IPS-18c (cell line): Measurements from ENCODE around the gene SLC8A3.

Experiments used
- H3K4me3 ChIP-seq: 2 replicates; pipeline ENCODE4 v1.7.0; 2013; ENCODE audit warnings: low read depth, mild to moderate bottlenecking, low read length, moderate library complexity; ENCODE audit not compliant: insufficient read depth
- H3K9me3 ChIP-seq: one replicate; pipeline ENCODE4 v1.6.1; 2013; ENCODE audit warnings: mild to moderate bottlenecking, low read length, moderate library complexity; ENCODE audit not compliant: control insufficient read depth, insufficient read depth

The SLC8A3 gene

DNA sequence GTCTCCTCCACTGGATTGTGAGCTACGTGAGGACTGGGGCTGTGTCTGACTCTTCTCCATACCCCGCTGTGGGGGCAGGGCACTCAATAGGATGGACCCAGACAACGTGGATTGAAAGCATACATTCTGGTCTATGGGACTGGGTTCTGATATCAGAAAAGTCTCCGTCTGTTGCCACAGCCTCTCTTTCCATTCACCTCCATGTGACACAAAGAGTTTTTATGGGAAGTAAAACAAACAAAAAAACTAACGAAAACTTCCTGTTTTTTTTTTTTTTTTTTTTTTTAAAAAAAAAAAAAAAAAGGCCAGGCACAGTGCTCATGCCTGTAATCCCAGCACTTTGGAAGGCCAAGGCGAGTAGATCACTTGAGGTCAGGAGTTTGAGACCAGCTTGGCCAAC is 44.7 kb downstream of the SLC8A3 start:
- H3K9me3 ChIP-seq: no peaks in the 10 kb centered on the region
- H3K4me3 ChIP-seq: no peak overlapping the region

DNA sequence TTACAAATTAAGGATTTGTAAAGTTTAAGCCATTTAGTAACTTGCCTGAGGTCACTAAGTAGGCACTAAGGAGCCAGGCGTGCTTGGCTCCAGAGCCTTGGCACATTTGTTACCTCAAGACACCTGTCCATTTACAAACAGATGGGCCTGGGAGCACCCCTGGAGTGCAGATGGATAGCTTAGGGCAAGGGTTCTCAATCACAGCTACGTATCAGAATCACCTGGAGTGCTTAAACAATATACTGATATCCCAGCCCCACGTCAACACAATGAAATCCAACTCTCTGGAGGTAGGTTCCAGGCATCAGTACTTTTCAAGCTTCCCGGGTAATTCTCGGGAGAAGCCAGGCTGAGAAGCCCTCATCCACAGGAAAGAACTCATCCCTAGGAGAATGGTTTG is 45.4 kb downstream of the SLC8A3 start:
- Histone ChIP-seq H3K4me3 (no peak overlapping the region), H3K9me3 (no peaks in the 10 kb centered on the region)

DNA sequence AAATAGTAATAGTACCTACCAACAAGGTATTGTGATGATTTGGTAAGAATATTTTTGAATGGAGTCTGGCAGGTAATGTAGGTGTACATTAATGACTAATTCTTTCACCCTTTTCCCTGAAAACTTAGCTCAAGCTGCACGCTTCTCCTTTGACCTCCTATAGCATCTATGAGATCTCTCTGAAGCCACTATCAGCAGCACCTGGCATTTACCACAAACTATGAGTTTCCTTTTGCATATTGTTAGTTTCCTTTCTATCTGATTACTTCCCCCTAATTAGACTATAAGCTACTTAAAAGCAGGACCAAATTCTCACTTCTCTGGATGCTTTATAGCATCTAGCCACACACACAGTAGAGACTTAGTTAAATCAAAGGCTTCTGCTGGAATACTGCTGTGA is 48.1 kb downstream of the SLC8A3 start:
- Histone ChIP-seq H3K9me3 (no peaks in the 10 kb centered on the region), H3K4me3 (no peak overlapping the region)

DNA sequence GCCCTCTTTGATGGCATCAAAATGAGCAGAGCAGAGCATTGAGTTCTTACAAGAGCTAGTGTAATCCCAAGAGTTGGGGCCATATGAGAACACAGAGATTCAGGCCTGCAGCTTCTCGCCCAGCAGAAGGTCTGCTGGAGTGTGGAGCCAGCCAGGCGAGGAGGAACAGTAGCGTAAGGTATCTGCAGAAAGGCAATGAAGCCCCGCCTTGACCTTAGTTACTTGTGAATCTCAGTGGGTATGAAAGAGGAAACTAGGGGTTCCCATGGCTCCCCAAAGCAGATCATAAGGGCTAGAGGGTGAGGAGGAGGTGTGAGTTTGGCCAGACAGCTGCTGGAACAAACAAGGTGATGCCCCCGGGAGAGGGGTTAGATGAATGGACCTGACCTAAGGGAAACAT is 49.4 kb downstream of the SLC8A3 start:
- no peak overlapping the region for H3K4me3 ChIP-seq
- no peaks in the 10 kb centered on the region for H3K9me3 ChIP-seq

DNA sequence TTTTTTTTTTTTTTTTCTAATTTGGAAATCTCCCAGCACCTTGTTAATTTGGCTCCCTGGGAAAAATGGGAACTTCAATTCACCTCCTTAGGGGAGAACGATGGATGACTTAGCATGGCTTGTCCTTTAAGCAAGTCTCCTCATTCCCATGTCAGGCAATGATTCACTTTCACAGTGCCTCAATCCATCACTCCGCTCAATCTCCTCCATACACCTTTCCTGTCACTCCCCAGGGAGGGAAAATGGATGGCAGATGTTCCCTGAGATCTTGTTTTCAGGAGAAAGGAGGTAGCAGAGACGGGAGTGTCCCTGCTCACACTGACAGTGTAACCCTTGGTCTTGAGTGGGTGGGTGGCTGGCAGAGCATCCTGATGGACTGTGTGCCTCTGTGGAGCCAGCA is 51.0 kb downstream of the SLC8A3 start:
- H3K9me3 ChIP-seq: no peaks in the 10 kb centered on the region
- no peak overlapping the region for H3K4me3 ChIP-seq

DNA sequence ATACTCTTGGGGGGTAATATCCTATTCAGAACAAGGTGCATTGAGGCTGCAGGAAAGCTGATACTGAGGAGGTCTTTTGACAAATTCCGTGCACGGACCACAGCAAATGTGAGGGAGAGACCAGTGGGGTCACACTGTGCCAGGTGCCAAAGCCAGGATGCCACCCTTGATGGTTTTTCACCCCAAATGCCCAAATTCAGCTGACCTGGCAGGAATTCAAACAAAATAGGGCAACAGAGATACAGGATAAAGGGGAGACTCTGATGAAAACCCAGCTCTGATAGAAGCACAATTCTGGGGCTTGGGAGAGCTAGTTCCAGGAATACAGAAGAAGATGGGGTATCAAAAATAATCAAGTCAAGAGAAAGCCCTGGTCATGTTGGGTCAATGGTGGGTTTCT is 55.3 kb downstream of the SLC8A3 start:
- no peaks in the 10 kb centered on the region for H3K9me3 ChIP-seq

DNA sequence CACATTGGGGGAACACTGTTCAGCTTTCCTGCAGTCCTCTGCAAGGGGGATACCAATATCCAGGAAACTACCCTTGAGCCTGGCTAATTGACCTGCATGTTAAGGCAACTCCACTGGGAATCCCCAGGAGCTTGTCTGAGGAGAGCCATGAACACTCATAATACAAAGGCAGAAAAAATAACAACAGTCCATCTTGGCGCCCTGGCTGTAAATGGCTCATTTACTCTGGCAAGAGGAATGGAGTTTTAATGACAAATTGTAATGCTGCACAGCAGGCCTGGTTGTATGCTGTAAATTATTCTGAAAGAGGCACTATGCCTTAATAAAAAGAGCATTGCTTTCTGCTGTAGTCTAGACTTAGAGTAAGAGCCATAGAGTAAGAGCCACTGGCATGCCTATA is 58.3 kb downstream of the SLC8A3 start:
- Histone ChIP-seq H3K9me3 (no peaks in the 10 kb centered on the region), H3K4me3 (no peak overlapping the region)

More for the DNA sequence above, 55.3 kb downstream of the SLC8A3 start:
- H3K4me3 ChIP-seq: no peak overlapping the region

DNA sequence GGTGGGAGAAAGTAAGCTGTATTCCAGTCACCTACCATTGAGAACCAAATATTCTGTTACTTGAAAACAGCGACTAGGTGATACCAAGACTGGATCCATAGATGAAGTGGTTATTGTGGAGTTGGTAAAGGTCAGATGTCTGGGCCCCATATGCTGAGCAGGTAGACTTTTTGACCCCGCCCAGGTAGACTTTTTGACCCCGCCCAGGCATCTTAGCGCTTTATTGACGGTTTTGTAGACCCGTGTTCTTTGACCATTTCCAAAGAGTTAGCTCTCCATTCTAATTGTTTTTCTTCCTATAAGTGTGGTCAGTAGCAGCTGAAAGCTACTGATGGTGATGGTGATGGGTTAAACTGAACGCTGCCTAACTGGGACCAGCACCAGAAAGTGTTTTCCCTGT is 61.6 kb downstream of the SLC8A3 start:
- Histone ChIP-seq H3K4me3 (no peak overlapping the region), H3K9me3 (no peaks in the 10 kb centered on the region)

DNA sequence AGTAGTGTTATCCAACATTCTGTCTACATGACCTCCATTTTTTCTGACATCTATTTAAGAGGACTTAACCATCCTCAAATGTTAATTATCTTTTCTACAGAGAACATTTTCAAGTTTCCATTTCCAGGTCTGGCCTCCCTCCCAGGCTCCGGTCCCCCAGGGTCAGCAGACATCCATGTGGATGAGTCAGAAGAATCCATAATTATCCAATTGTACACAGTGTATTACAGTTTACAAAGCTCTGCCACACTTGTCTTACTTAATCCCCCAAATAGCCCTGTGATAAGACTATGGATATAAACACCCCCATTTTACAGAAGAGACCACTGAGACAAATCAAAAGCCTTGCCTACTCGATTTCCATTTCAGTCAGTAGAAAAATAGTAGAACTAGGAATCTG is 65.0 kb downstream of the SLC8A3 start:
- H3K4me3 ChIP-seq: no peak overlapping the region
- H3K9me3 ChIP-seq: no peaks in the 10 kb centered on the region

DNA sequence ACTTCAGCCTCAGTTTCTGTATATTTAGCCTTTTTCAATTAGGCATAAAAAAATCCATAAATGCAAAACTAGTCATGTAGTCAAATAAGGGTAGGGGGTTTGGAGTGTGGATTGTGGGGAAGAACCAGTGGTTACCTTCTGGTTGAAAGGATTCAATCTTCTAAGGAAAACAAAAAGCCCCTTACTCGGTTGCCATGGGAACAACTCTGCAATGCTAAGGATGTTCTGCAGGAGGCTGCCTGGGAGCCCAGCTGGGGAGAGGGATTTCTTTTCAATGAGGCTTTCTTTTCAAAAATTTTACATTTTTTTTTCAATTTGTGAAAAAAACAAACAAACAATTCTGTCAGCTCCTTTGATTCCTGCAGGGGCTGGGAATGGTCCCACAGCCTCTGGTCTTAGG is 67.2 kb downstream of the SLC8A3 start:
- Histone ChIP-seq H3K9me3 (no peaks in the 10 kb centered on the region), H3K4me3 (no peak overlapping the region)

DNA sequence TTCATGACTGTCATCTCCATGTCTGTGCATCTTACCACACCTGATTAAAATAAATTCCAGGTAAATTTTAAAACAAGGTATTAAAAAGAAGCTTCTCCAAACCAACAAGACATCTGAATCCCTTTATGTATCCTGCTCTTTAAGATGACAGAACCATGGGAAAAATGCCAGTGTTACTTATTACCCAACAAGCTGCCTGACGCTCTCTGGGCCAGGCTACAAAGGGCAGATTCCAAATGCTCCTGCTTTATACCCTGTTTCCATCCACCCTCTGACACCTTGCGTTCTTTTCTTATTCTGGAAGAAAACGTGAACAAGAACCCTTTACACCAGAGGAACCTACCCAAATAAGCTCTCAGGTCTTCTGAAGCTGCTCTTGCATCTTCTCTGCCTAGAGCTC is 70.7 kb downstream of the SLC8A3 start:
- H3K9me3 ChIP-seq: no peaks in the 10 kb centered on the region
- no peak overlapping the region for H3K4me3 ChIP-seq

DNA sequence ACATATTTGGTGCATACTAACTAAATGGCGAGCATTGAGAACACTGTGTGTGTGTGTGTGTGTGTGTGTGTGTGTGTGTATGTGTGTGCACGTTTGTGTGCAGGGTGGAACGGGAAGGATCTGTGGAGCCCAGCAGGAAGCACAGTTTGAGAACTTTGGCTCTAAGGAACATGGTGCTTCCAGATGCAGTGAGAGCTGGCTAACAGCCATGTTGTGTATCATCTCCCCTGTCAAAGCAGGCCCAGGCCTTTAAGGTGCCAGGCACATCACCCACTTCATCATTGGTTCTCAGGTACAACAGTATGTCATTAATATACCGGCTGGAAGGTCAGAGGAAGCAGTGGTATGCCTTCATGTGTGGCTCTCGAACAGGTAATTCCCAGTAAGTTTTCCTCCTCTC is 72.5 kb downstream of the SLC8A3 start:
- Histone ChIP-seq H3K4me3 (no peak overlapping the region), H3K9me3 (no peaks in the 10 kb centered on the region)

DNA sequence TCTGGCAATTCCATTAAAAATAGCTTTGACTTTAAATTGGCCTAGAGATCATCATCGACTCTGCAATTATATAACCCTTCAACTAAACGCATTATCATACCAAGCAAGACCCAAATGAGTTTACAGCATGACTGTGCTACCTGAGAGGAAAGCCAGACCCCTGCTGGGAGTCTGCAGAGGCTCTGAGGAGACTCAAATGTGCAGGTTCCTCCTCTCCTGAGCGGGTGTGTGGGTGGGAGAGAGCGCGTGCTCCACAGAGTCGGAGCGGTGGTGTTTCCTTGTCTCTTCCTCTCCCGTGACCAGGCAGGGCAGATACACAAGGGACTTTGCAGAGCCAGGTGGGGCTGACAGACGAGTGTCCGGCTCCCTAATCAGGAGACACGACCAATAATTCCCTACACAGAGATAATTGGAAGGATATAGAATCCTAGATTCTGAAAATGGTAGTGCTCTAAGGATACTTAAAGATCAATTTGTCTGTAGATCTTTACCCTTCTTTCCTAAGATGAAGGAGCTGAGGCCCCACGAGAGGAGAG is 74.1 kb downstream of the SLC8A3 start:
- H3K4me3 ChIP-seq: no peak overlapping the region
- H3K9me3 ChIP-seq: no peaks in the 10 kb centered on the region

DNA sequence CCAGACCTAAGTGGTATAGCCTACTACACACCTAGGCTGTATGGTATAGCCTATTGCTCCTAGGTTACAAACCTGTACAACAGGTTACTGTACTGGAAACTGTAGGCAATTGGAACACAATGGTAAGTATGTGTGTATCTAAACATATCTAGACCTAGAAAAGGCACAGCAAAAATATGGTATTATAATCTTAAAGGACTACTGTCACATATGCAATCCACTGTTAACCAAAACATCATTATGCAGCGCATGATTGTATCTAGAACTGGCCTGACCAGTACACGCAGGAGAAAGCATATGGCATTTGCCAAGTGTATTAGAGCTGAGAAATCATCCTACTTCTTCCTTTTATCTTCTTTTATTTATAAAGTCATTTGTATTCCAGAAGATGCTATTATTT is 75.5 kb downstream of the SLC8A3 start:
- Histone ChIP-seq H3K4me3 (no peak overlapping the region), H3K9me3 (no peaks in the 10 kb centered on the region)

DNA sequence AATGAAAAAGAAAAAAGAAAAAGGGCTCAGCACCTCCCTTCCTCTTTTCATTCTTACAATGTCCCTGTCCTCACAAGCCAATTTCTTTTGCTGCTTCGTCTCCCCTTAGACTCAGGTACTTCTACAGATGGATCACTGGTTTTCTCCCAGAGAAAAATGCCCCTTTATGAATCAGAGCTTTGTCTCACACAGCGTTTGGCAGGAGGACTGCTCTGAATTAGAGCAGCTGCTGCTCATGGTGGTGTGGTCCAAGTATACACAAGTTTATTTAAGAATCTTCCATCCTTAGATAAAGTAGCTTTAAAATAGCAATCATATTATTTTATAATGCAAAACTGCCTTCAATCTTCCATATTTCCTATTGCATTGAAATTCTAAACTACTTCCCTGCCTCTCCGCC is 80.3 kb downstream of the SLC8A3 start:
- no peak overlapping the region for H3K4me3 ChIP-seq
- no peaks in the 10 kb centered on the region for H3K9me3 ChIP-seq

DNA sequence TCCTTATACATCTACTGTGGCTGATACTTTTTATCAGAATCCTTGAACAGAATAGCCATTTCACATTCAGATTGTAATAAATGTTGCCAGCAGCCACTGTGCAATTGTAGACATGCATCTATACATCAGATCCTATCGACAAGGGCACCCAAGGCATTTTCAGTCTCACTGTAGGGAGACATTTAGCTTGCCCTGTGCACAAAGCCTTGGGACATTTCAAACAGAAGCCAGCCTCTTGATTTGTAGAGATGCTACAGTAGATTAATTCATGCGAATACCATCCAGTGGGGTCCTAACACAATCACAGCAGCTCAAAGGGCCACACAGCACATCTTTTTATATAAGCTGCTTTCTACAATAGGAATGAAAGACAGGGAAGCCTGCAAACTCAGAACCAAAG is 81.4 kb downstream of the SLC8A3 start:
- Histone ChIP-seq H3K4me3 (no peak overlapping the region), H3K9me3 (no peaks in the 10 kb centered on the region)

DNA sequence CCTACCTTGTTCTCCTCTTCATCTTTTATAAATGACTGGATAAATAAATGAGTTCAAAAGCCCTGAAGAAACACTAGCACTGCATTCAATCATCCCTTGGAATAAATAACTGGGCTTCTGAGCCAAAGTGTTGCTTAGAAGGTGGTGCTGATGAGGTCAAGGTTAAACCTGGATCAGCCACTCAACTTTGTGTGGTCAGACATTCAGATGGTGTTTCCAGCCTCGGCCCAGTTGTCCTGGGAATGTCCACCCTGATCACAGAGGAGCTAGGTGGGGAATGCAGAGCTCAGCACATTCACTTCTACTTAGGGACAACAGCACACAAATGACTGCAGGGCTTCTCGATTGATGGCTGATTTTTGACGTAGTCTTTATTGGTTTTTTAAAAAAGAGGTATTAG is 88.7 kb downstream of the SLC8A3 start:
- Histone ChIP-seq H3K4me3 (no peak overlapping the region), H3K9me3 (no peaks in the 10 kb centered on the region)

DNA sequence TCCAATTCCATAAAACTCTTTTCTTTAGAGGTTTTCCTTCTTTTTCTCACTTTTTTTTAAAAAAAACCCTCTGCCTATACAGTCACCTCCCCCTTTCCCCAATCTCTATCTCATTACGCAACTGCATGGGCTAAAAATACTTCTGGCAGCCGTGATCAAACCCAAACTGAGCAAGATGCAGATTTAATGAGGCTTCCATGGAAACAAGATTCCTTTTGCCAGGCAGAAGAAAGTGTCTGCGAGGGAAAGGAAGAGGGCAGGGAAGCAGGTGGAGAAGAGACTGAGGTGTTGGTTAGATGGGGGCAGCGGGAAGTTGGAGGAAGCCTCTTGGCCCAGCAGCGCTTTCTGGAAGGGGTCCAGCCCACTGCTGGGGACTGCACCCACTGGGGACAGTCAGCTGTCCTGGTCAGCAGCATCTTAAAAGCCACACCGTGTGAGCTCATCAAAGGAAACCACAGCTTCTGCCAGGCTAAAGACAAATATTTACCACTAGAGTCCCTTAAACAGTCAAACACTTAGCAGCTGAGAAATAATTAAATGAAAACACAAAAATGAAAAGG is 90.4 kb downstream of the SLC8A3 start:
- Histone ChIP-seq H3K9me3 (no peaks in the 10 kb centered on the region), H3K4me3 (no peak overlapping the region)

DNA sequence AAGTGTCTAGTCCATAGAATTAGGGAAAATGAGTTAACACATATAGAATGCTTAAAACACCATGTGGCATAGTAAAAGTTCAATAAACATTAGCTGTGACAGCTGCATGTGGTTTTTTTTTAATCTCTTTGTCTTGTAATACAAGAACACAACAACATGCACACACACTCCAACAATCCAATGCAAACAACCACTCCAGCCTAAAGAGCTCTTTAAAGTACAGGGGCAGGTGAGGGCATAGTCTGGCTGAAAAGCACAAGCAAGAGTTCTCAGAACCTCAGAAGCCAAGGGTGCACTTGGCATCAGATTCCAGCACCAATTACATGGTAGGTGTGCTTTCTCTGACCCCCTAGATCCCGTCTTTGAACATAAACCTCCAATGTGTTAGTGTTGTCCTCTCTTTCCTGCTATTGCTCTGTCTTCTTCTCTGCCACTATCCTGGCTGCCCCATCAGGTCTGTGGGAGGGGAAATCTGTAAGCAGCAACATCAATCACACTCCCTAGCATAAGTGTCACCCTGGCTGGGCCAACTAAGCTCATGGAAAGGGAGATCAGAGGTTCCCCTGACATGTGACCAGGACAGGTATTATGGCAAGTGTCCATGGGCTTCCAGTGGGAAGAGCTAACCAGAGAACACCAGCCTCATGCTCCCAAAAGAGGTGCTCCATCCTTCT is 91.0 kb downstream of the SLC8A3 start:
- no peaks in the 10 kb centered on the region for H3K9me3 ChIP-seq
- no peak overlapping the region for H3K4me3 ChIP-seq
